ENCODE measurements around the gene EPO.
"Not testable (repeated sequence)": the region's sequence is repeated elsewhere in the genome, so short reads cannot be mapped to it uniquely, and the experiment has no call there.

Gene EPO

DNA sequence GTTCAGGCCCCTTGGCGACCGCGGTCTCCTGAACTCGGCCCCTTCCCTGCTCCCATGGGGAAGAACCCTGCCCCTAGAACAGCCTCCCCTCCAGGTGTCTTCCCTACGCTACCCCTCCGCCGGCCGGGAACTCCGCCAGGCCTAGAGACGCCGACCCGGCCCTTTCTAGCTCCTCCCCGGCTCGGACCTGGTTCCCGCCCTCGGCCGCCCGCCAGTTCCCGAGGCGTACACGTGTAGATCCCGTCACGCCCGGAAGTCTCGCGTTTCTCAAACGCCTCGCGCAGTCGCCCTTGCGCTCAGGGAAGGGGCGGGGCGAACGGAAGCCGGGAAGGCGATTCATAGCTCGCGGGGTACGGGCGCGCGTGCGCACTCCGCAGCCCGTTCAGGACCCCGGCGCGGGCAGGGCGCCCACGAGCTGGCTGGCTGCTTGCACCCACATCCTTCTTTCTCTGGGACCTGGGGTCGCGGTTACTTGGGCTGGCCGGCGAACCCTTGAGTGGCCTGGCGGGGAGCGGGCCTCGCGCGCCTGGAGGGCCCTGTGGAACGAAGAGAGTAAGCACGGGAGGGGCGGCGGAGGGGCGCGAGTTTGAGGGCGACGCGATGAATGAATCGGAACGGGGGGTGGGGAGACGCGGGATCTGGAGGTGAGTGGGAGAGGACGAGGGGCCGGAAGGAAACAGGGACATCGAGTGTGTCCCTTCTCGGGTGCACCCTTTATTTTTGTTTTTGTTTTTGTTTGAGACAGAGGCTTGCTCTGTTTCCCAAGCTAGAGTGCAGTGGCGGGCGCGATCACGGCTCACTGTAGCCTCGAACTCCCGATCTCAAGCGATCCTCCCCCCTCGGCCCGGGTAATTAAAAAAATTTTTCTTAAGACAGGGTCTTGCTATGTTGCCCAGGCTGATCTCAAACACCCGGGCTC lies 14.3 kb upstream of the EPO start, which contains the start of gene POP7:
Gene POP7 (plus strand): TSS at position 369 of the 919 bp plus-strand sequence. CDS start 710 bp downstream, outside the sequence.
- DNase-seq, result peak; percentile 95

DNA sequence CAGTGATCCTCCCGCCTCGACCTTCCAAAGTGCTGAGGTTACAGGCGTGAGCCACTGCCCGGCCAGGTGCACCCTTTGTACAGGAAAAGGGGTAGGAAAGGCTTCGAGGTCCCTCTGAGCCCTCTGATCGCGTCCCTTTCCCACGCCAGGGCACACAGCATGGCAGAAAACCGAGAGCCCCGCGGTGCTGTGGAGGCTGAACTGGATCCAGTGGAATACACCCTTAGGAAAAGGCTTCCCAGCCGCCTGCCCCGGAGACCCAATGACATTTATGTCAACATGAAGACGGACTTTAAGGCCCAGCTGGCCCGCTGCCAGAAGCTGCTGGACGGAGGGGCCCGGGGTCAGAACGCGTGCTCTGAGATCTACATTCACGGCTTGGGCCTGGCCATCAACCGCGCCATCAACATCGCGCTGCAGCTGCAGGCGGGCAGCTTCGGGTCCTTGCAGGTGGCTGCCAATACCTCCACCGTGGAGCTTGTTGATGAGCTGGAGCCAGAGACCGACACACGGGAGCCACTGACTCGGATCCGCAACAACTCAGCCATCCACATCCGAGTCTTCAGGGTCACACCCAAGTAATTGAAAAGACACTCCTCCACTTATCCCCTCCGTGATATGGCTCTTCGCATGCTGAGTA lies 13.5 kb upstream of the EPO start:
- DNase-seq, result no peak

DNA sequence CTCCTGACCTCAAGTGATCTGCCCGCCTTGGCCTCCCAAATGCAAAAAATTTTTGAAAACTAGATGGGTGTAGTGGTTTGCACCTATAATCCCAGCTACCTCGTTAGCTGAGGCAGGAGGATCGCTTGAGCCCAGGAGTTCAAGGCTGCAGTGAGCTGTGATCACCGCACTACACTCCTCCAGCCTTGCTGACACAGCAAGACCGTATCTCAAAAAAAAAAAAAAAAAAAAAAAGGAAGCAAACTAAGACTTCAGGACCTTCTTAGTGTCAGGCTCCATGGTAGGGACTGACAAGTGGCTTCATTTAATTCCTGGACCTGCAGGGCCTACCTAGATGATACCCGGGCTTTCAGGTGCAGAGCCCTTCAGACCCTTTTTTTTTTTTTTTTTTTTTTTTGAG lies 11.9 kb upstream of the EPO start:
- DNase-seq, result no peak

DNA sequence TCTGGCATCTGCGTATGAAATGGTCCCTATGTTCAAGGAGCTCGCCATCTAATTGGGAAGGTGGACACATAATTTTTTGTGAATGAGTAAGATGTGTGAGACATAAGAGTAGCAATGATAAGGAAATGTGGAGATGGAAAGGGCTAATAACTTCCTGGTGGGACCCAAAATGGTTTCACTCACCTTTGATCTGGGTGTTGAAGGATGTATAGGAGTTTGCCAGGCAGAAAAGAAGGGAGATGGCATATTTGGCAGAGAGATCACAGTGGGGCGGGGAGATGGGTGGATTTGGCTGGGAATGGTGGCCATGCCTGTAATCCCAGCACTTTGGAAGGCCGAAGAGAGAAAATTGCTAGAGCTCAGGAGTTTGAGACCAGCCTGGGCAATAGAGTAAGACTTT lies 9.8 kb upstream of the EPO start:
- DNase-seq, result no peak

DNA sequence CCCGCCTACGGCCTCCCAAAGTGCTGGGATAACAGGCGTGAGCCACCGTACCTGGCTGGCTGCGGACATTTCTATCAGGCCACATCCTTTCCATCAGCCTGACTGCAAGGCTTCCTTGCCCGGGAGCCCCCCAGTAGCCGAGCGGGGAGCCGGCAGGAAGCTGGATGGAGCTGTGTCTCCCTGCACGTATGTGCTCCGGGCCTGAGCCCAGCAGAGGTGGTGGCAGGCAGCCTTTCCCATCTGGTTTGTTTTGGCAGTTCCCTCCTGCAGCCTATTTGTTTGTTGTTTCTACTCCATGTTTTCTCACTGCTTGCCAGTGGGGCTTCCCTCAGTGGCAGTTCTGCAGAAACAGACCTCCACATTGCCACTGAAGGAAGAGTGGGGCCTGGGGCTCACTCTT lies 8.9 kb upstream of the EPO start:
- peak; percentile 34 for DNase-seq

DNA sequence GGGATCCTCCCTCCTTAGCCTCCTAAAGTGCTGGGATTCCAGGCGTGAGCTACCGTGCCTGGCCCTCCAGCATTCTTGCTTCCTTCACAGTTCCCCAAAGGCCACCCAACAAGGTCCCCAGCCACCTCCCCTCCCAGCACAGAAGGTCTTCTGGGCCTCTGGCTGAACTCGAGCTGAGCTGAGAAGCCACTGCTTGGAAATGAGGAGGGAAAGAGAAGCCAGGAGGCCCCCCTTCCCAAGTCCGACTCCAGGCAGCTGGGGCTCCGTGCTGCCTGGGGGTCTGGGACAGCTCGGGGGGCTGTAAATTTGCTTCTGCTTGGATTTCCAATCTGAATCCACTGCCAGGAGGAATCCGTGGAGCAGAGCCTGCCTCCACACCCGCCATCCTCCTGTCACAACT lies 5.5 kb upstream of the EPO start:
- DNase-seq, result no peak

DNA sequence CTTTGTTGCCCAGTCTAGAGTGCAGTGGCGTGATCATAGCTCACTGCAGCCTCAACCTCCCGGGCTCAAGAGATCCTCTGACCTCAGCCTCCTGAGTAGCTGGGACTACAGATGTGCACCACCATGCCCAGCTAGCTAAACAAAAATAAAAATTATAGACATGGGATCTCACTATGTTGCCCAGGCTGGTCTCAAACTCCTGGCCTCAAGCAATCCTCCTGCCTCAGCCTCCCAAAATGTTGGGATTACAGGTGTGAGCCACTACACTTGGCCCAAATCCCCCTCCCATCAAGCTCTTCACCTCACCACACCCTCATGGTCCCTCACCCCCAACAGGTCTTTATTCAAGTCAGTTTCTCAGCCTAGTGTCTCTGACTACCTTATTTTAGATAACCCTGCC lies 3.2 kb upstream of the EPO start:
- DNase-seq, result not testable (repeated sequence)

DNA sequence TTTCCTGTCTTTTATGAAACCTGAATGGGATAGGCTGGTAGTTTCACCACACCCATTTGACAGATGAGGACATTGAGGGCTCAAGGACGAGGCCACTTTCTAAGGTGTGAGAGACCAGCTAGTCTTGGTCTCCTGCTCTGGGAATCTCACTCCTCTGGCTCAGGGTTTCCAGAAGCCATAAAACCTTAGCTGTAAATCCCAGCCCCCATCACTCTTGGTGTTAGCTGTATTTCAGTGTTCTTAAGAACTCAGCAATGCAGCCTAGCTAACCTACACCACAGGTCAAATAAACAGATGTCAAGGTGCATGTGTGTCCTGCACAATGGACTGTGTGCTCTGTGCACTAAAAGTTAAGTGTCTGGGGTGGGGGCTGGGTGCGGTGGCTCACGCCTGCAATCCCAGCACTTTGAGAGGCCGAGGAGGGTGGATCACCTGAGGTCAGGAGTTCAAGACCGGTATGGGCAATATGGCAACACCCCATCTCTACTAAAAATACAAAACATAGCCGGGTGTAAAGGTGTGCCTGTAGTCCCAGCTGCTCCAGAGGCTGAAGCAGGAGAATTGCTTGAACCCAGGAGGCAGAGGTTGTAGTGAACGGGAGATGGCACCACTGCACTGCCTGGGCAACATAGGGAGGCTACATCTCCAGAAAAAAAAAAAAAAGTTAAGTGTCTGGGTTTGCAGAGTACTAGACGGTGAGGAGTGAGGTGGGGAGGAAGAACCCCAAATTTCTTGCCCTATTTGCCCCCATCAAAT lies 567 bp upstream of the EPO start:
- no peak for DNase-seq

DNA sequence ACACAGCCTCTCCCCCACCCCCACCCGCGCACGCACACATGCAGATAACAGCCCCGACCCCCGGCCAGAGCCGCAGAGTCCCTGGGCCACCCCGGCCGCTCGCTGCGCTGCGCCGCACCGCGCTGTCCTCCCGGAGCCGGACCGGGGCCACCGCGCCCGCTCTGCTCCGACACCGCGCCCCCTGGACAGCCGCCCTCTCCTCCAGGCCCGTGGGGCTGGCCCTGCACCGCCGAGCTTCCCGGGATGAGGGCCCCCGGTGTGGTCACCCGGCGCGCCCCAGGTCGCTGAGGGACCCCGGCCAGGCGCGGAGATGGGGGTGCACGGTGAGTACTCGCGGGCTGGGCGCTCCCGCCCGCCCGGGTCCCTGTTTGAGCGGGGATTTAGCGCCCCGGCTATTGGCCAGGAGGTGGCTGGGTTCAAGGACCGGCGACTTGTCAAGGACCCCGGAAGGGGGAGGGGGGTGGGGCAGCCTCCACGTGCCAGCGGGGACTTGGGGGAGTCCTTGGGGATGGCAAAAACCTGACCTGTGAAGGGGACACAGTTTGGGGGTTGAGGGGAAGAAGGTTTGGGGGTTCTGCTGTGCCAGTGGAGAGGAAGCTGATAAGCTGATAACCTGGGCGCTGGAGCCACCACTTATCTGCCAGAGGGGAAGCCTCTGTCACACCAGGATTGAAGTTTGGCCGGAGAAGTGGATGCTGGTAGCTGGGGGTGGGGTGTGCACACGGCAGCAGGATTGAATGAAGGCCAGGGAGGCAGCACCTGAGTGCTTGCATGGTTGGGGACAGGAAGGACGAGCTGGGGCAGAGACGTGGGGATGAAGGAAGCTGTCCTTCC lies 620 bp downstream of the EPO start:
- DNase-seq, result no peak

DNA sequence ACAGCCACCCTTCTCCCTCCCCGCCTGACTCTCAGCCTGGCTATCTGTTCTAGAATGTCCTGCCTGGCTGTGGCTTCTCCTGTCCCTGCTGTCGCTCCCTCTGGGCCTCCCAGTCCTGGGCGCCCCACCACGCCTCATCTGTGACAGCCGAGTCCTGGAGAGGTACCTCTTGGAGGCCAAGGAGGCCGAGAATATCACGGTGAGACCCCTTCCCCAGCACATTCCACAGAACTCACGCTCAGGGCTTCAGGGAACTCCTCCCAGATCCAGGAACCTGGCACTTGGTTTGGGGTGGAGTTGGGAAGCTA lies 1.2 kb downstream of the EPO start:
- no peak for DNase-seq

DNA sequence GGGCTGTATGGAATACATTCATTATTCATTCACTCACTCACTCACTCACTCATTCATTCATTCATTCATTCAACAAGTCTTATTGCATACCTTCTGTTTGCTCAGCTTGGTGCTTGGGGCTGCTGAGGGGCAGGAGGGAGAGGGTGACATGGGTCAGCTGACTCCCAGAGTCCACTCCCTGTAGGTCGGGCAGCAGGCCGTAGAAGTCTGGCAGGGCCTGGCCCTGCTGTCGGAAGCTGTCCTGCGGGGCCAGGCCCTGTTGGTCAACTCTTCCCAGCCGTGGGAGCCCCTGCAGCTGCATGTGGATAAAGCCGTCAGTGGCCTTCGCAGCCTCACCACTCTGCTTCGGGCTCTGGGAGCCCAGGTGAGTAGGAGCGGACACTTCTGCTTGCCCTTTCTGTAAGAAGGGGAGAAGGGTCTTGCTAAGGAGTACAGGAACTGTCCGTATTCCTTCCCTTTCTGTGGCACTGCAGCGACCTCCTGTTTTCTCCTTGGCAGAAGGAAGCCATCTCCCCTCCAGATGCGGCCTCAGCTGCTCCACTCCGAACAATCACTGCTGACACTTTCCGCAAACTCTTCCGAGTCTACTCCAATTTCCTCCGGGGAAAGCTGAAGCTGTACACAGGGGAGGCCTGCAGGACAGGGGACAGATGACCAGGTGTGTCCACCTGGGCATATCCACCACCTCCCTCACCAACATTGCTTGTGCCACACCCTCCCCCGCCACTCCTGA lies 2.4 kb downstream of the EPO start:
- no peak for DNase-seq

DNA sequence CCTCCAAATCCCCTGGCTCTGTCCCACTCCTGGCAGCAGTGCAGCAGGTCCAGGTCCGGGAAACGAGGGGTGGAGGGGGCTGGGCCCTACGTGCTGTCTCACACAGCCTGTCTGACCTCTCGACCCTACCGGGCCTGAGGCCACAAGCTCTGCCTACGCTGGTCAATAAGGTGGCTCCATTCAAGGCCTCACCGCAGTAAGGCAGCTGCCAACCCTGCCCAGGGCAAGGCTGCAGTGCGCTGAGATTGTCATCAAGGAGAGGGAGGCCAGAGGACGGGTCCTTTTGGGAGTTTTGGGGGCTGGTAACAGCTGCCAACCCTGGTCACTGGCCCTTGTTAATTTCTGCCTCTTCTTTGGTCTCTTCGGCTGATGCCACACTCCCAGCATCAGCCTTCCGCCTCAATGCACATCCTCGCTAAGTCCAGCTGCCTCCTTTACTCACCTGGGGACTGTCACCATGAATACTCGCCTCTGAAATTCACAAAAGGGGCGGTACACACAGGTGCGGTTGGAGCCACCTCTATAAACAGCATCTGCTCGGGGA lies 3.5 kb downstream of the EPO start:
- no peak for DNase-seq

DNA sequence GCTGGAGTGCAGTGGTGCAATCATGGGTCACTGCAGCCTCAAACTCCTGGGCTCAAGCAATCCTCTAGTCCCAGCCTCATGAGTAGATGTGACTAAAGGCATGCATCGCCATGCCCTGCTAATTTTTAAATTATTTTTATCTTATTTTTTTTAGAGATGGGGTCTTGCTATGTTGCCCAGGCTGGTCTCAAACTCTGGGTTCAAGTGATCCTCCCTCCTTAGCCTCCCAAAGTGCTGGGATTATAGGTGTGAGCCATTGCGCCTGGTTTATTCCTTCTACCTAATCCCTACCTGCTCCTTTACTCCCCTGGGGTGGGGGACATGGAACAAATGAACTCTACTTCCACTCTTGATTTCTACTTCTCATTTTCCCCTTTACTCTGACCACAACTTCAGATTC lies 4.1 kb downstream of the EPO start:
- not testable (repeated sequence) for DNase-seq

DNA sequence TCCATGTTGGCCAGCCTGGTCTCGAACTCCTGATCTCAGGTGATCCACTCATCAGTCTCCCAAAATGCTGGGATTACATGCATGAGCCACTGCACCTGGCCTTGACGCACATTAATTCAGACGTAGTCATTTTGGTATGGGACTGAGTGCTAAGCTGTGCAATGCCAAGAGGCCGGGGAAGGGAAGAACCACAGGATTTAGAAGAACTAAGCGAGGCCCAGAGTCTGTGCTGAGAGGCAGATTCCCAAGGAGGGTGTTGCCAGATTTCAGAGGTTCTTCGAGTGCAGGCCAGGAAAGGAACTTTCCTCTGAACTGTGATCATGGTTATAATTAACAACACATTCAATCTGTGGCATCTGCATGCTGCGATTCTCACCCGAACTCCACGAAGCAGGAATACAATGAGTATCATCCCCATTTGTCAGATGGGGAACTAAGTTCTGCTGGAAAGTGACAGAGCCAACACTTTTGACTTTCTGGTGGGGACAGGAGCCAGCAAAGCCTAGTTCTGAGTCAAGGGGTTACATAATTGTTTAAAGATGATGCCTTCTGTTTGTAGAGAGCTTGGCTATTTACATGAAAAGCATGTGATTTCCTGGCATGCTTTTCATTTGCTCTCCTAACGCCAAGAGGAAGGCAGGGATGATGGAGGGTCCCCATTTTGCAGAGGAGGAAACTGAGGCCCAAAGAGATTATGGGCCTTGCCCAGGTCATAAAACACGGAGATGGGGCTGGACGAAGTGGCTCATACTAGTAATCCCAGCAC lies 6.9 kb downstream of the EPO start:
- no peak for DNase-seq

DNA sequence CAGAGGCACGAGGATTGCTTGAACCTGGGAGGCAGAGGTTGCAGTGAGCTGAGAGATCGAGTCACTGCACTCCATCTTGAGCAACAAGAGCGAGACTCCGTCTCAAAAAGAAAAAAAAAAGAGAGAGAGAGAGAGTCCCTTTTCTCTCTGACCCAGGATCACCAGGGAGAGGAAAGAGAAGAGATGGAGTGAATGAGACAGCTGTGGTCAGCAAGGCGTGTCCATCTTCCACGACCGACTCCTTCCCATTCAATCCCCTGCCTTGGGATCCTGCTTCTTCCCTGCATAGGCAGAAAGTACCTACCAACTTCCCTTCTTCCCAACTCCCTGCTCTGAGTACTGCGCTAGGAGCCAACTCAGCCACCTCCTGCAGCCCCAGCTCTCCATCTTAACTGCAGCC lies 7.9 kb downstream of the EPO start:
- DNase-seq, result no peak

DNA sequence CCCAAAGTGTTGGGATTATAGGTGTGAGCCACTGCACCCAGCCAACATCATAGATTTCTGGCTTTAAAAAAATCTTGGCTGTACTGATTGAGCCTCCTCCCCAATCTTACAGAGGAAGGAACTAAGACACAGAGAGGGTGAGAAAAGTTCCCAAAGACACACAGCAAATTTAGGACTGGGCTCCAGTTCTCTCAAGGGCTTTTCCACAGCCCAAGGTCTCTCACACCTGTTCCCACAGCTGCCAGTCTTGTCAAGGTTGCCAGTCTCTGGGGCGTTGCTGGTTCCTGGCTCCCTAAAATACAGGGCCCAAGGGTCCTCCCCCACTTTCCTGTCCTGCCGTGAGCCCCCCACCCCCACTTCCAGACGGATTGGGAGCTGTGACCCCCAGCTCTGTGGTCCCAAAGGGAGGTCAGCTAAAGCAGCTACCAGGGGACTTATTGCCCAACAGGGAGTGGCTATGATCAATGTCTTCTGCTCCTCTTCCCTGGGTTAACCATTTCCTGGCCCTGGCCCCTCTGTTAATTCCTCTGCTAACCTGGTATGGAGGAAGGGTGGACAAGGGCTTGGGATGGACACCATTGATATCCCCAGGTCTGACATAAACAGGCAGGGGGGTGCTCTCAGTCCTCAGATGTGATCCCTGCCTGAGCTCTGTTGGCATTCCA lies 10.0 kb downstream of the EPO start:
- DNase-seq, result no peak

DNA sequence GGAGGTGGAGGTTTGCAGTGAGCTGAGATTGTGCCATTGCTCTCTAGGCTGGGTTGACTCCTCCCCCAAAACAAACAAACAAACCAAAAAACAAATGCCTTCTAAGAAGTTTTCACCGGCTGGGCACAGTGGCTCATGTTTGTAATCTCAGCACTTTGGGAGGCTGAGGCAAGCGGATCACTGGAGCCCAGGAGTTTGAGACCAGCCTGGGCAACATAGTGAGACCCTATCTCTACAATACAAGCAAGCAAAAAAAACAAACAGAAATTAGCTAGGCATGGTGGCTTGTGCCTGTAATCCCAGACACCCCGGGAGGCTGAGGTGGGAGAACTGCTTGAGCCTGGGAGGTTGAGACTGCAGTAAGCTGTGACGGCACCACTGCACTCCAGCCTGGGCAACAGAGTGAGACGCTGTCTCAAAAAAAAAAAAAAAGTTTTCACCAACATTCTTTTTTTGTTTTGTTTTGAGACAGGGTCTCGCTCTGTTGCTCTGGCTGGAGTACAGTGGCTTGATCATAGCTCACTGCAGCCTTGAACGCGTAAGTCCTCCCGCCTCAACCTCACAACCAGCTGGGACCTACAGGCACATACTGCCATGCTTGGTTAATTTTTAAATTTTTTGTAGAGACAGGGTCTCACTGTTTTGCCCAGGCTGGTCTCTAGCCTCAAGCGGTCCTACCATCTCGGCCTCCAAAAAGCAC lies 11.8 kb downstream of the EPO start:
- DNase-seq, result no peak

DNA sequence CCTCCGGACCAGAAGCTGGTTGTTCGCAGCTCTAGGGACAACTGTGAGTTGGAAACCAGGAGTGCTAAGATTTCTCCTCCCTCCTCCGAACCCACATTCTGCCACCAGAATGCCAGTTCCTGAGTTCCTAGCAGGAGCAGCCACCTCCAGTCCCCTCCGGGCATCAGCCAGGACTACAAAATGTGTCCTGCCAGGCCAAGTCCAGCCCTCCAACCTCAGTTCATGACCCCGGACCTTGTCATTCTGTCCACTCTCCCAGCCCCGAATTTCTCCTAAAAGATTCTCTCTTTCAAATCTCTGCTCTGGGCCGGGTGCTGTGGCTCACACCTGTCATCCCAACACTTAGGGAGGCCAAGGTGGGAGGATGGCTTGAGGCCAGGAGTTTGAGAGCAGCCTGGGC lies 15.5 kb downstream of the EPO start:
- no peak for DNase-seq

DNA sequence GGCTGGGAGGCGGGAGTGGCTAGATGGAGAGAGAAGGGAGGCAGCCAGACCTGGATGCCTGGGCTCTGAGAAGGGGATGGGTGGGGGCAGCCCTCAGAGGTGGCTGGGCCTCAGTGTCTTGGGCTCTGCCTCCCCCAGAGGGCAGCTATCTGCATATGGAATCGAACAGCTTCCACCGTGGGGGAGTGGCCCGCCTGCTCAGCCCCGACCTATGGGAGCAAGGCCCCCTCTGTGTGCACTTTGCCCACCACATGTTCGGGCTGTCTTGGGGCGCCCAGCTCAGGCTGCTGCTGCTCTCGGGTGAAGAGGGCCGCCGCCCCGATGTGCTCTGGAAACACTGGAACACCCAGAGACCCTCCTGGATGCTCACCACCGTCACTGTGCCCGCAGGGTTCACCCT lies 16.4 kb downstream of the EPO start:
- DNase-seq, result no peak

DNA sequence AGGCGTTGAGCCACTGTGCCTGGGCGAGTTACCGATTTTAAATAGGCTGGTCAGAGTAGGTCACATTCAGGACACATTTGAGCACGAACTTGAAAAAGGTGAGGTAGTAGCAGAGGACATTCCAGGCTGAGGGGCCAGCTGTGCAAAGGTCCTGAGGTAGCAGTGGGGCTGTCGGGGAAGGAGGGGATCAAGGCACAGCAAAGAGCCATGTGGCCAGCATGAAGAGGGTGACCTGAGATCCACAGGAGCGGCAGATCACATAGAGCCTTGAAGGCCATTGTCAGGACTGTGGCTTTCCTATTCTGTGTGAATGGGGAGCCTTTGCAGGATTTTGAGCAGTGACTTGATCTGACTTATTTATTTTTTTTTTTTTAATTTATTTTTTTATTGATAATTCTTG lies 19.7 kb downstream of the EPO start:
- no peak for DNase-seq

Data from NCI-H1694 treated with DMSO at 0.1 percent for 48 hours (cell line).